SK-N-SH treated with all-trans-retinoic acid at 6 μM for 48 hours (cell line): ENCODE data around the gene CHMP1B.

Source experiments
- ATAC-seq: fragments of 200-7000 bp; cut with Tn5 transposase; 3 replicates; pipeline ENCODE4 v1.9.1; 2020; ENCODE audit warnings: mild to moderate bottlenecking, moderate library complexity
- CREB5 ChIP-seq: fragments of 250-450 bp; sonication (Bioruptor Pico); IDR thresholded peaks from 2 replicates; pipeline ENCODE4 v1.5.1; 2020; ENCODE audit warnings: low read depth, mild to moderate bottlenecking, moderate library complexity
- CSDC2 ChIP-seq: fragments of 250-450 bp; sonication (Bioruptor Pico); IDR thresholded peaks from 2 replicates; pipeline ENCODE4 v1.5.0; 2020; ENCODE audit warnings: mild to moderate bottlenecking, moderate library complexity
- ESRRG ChIP-seq: fragments of 250-450 bp; sonication (Bioruptor Pico); IDR thresholded peaks from 2 replicates; pipeline ENCODE4 v1.6.1; 2021; ENCODE audit warnings: mild to moderate bottlenecking
- GLIS3 ChIP-seq: fragments of 250-450 bp; sonication (Bioruptor Pico); IDR thresholded peaks from 2 replicates; pipeline ENCODE4 v1.5.0; 2020; ENCODE audit warnings: mild to moderate bottlenecking, moderate library complexity
- ISL1 ChIP-seq: fragments of 250-450 bp; sonication (Bioruptor Pico); IDR thresholded peaks from 2 replicates; pipeline ENCODE4 v2.1.2; 2022; ENCODE audit warnings: mild to moderate bottlenecking, moderate library complexity
- PPARA ChIP-seq: fragments of 250-450 bp; sonication (Bioruptor Pico); IDR thresholded peaks from 2 replicates; pipeline ENCODE4 v1.5.0; 2020; ENCODE audit warnings: mild to moderate bottlenecking, borderline replicate concordance
- RARB ChIP-seq: fragments of 250-450 bp; sonication (Bioruptor Pico); IDR thresholded peaks from 2 replicates; pipeline ENCODE4 v1.8.0; 2021; ENCODE audit warnings: mild to moderate bottlenecking, moderate library complexity
- TCF4 ChIP-seq: fragments of 250-450 bp; sonication (Bioruptor Pico); IDR thresholded peaks from 2 replicates; pipeline ENCODE4 v1.8.0; 2021; ENCODE audit warnings: mild to moderate bottlenecking, moderate library complexity, borderline replicate concordance
- TOX ChIP-seq: fragments of 250-450 bp; sonication (Bioruptor Pico); IDR thresholded peaks from 2 replicates; pipeline ENCODE4 v1.8.0; 2021; ENCODE audit warnings: mild to moderate bottlenecking, moderate library complexity, borderline replicate concordance
- ZC3H10 ChIP-seq: fragments of 250-450 bp; sonication (Bioruptor Pico); IDR thresholded peaks from 2 replicates; pipeline ENCODE4 v1.5.1; 2021; ENCODE audit warnings: mild to moderate bottlenecking, moderate library complexity
- ZFP3 ChIP-seq: fragments of 250-450 bp; sonication (Bioruptor Pico); IDR thresholded peaks from 2 replicates; pipeline ENCODE4 v1.5.0; 2020; ENCODE audit warnings: mild to moderate bottlenecking, moderate library complexity
- ZFP30 ChIP-seq: fragments of 450-650 bp; formaldehyde crosslinking; IDR thresholded peaks from 2 replicates; pipeline ENCODE4 v1.5.0; 2022; ENCODE audit warnings: mild to moderate bottlenecking, moderate library complexity
- ZNF565 ChIP-seq: fragments of 450-650 bp; formaldehyde crosslinking; conservative IDR thresholded peaks from 2 replicates; pipeline ENCODE4 v1.5.0; 2020; ENCODE audit warnings: low read depth, mild to moderate bottlenecking, moderate library complexity
- ZNF8 ChIP-seq: fragments of 450-650 bp; formaldehyde crosslinking; IDR thresholded peaks from 2 replicates; pipeline ENCODE4 v1.5.0; 2020; ENCODE audit warnings: mild to moderate bottlenecking, moderate library complexity
- TF ChIP-seq, protein P1 (sequence below): fragments of 250-450 bp; sonication (Bioruptor Pico); IDR thresholded peaks from 2 replicates; pipeline ENCODE4 v1.5.1; 2021; ENCODE audit warnings: mild to moderate bottlenecking, moderate library complexity
- TF ChIP-seq, protein P2 (sequence below): fragments of 250-450 bp; sonication (Bioruptor Pico); IDR thresholded peaks from 2 replicates; pipeline ENCODE4 v1.8.0; 2020; ENCODE audit warnings: mild to moderate bottlenecking, moderate library complexity, borderline replicate concordance

Gene CHMP1B

GRCh38 chr18:11823545-11823944 is 27.7 kb upstream of the CHMP1B start:
- no peak for ATAC-seq
- TF ChIP-seq, protein P1, sequence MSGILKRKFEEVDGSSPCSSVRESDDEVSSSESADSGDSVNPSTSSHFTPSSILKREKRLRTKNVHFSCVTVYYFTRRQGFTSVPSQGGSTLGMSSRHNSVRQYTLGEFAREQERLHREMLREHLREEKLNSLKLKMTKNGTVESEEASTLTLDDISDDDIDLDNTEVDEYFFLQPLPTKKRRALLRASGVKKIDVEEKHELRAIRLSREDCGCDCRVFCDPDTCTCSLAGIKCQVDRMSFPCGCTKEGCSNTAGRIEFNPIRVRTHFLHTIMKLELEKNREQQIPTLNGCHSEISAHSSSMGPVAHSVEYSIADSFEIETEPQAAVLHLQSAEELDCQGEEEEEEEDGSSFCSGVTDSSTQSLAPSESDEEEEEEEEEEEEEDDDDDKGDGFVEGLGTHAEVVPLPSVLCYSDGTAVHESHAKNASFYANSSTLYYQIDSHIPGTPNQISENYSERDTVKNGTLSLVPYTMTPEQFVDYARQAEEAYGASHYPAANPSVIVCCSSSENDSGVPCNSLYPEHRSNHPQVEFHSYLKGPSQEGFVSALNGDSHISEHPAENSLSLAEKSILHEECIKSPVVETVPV (CRISPR knock-in tag), result no peak

DNA sequence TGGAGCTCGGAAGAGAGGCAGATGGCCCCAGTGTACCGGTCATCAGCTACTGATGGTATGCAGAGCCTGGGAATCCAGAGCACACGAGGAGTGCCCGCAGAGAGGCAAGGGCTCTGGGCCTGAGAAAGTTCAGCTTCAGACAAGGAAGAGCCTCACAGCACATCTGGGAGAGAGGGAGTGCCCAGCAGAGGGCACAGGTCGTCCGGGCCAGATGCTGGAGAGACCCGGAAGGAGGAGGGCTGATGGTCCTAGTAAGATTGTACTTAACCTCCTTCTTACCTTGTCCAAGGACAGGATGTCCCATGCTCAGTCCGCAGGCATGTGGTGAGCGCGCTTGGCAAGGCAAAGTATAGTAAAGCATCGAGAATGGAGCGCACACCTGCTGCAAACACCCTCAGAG is 24.4 kb upstream of the CHMP1B start:
- ATAC-seq, result no peak
- no peak for TF ChIP-seq ZC3H10 (CRISPR knock-in tag)
- TF ChIP-seq CSDC2 (CRISPR knock-in tag), result no peak
- TF ChIP-seq PPARA (CRISPR knock-in tag), result no peak
- TF ChIP-seq, protein P1 (CRISPR knock-in tag), result no peak
- TF ChIP-seq TOX, result no peak
- TF ChIP-seq ISL1, result no peak
- TF ChIP-seq, protein P2, sequence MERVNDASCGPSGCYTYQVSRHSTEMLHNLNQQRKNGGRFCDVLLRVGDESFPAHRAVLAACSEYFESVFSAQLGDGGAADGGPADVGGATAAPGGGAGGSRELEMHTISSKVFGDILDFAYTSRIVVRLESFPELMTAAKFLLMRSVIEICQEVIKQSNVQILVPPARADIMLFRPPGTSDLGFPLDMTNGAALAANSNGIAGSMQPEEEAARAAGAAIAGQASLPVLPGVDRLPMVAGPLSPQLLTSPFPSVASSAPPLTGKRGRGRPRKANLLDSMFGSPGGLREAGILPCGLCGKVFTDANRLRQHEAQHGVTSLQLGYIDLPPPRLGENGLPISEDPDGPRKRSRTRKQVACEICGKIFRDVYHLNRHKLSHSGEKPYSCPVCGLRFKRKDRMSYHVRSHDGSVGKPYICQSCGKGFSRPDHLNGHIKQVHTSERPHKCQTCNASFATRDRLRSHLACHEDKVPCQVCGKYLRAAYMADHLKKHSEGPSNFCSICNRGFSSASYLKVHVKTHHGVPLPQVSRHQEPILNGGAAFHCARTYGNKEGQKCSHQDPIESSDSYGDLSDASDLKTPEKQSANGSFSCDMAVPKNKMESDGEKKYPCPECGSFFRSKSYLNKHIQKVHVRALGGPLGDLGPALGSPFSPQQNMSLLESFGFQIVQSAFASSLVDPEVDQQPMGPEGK (CRISPR knock-in tag), result no peak
- no peak for TF ChIP-seq TCF4

GRCh38 chr18:11828786-11829432 is 22.3 kb upstream of the CHMP1B start:
- TF ChIP-seq ZNF8 (CRISPR knock-in tag) (no peak), ZFP3 (CRISPR knock-in tag) (no peak), ZFP30 (CRISPR knock-in tag) (no peak), GLIS3 (CRISPR knock-in tag) (no peak), ISL1 (no peak), ESRRG (CRISPR knock-in tag) (no peak)
- TF ChIP-seq, protein P1 (CRISPR knock-in tag), result no peak
- ATAC-seq, result no peak

- no peak for TF ChIP-seq ZNF565 (CRISPR knock-in tag)
- no peak for TF ChIP-seq ZFP3 (CRISPR knock-in tag)
- no peak for ATAC-seq
Observed at GRCh38 chr18:11830585-11830984, 20.6 kb upstream of the CHMP1B start.

DNA sequence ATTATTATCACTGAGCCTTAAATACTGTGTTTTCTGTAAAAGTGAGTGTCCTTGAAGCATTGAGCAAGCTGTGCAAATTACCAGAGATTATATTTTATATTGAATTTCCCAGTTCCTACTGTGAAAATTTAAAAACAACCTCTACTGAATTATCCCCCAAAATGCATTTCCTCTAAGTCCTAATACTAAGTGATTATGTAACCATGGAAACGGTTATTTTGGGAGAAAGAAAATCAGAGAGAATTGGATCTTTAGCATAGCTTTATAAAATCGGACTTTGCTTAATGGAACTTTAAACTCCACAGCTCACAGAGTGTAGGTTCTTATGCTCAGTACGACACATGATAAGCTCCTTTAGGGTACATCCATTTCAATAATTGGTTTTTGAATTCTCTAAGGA is 19.3 kb upstream of the CHMP1B start:
- TF ChIP-seq ZNF565 (CRISPR knock-in tag) (no peak), ZNF8 (CRISPR knock-in tag) (no peak), RARB (CRISPR knock-in tag) (no peak), ZFP30 (CRISPR knock-in tag) (no peak), CREB5 (CRISPR knock-in tag) (no peak)
- TF ChIP-seq, protein P1 (CRISPR knock-in tag), result no peak
- ATAC-seq, result no peak
